Stimulated activated CD8-positive, alpha-beta memory T cell treated with anti-CD3 and anti-CD28 coated beads, Interleukin-15, amount 100 ng/mL, for 4 hours (primary cell): ENCODE measurements around the gene STK31.
"Not testable (repeated sequence)": the region's sequence is repeated elsewhere in the genome, so short reads cannot be mapped to it uniquely, and the experiment has no call there.

Source experiments
- DNase-seq, 2 donors: peaks; one replicate each; pipeline ENCODE4 v3.0.0-alpha.2; 2020; ENCODE audit warnings: low read depth in 2 of 2

The STK31 gene

DNA sequence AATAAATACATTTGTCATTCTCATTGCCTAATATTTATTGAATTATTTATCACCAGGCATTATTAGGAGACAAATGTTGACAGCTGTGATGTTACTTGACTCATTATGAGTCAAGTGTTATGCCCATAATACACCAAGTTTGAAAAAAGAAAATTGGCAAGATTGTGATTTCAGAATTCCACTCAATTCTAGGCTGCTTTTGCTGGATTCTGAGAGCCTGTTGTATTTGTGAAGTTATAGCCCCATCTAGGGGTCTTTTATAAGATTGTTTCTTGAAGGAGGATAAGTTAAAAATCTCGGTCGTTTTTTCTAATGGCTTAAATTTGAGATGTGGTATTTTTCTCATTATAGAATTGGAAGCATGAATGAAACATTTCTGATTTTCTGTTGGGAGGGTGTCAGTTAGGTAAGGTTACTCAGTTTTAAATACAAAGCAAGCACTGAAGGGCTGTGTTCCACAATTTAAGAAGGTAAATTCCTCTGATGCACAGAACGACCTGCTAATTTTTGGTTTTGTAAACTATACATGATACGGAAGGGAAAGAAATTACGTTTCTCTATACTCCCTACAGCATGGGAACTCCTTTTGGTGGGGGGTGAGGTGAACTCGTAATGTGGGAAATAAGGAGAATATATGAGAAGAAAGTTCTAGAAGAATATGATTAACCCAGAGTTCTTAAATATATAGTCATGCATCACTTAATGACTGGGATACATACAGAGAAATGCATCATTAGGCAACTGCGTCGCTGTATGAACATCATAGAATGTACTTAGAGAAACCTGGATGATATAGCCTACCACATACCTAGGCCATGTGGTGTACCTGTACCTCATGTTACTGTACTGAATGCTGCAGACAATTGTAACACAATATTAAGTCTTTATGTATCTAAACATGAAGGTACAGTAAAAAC, 2.6 kb downstream of the STK31 start:
- DNase-seq: no peak

- no peak for DNase-seq
Measured at GRCh38 chr7:23713285-23714149, 3.5 kb downstream of the STK31 start.

DNA sequence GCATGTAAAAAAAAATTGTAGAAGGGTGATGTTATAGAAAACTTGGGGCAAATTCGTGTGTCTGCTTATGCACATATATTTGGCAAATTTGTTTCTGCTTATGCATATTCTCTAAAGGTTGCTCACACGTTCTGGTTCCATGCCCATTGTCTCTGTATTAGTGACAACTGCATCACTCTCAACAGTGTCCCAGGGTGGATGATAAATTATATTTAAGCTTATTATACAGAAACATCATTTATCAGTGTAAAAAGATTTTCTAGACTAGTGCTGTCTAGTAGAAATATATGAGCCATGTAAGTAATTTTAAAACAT, 4.1 kb downstream of the STK31 start:
- DNase-seq: no peak

- DNase-seq: no peak
Measured at GRCh38 chr7:23714579-23714978, 4.6 kb downstream of the STK31 start.

DNA sequence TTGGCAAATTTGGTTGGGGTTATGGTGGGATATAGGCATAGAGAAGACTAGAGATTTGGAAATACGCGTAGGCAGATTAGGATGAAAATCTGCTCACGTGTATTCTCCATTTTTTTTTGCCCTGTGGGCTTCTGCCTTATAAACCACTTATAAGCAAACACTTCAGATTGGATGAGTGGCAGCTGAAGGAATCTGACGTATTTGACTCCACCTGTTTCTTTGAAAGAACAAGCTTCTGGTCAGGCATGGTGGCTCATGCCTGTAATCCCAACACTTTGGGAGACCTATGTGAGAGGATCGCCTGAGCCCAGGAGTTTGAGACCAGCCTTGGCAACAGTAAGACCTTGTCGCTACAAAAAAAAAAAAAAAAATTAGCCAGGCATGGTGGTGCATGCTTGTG, 5.1 kb downstream of the STK31 start:
- DNase-seq: no peak

DNA sequence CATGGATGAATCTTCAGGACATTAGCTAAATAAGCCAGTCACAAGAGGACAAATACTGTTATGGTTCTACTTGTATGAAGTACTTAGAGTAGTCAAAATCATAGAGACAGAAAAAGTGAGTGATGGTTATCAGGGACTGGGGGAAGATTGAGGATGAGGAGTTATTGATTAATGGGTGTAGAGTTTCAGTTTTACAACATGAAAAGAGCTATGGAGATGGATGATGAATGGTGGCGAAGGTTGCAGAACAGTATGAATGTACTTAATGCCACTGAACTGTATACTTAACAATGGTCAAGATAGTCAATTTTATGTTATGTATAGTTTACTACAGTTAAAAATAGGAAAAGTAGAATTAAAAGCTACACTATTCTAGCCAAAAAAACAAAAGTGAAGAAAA, 7.8 kb downstream of the STK31 start:
- DNase-seq: no peak

GRCh38 chr7:23721456-23721855, 11.4 kb downstream of the STK31 start:
- DNase-seq: no peak

DNA sequence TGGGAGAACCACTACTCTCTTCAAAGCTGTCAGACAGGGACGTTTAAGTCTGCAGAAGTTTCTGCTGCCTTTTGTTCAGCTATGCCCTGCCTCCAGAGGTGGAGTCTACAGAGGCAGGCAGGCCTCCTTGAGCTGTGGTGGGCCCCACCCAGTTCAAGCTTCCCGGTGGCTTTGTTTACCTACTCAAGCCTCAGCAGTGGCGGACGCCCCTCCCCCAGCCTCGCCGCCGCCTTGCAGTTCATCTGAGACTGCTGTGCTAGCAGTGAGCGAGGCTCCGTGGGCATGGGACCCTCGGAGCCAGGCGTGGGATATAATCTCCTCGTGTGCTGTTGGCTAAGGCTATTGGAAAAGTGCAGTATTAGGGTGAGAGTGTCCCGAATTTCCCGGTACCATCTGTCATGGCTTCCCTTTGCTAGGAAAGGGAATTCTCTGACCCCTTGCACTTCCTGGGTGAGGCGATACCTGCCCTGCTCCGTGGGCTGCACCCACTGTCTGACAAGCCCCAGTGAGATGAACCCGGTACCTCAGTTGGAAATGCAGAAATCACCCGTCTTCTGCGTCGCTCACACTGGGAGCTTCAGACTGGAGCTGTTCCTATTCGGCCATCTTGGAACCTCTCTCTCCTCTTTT, 12.7 kb downstream of the STK31 start:
- not testable (repeated sequence) for DNase-seq

DNA sequence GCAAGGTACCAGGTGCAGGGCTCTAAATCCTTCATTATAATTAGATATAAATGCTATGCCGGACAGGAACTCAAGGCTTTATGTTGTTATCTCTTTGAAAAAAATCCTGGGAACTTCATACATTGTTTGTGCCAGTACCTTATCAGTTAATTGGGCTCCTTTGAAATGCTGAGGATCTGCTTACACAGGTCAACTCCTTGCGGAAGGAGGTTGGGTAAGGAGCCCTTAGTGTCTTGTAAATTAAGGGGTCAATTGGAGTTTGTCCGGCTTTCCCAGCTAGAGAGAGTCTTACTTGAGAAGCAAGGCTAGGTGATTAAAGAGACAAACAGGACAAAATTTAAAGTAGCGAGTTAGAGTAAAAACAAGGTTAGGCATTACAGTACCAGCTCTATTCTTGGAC, 14.1 kb downstream of the STK31 start:
- not testable (repeated sequence) for DNase-seq

- no peak for DNase-seq
Measured at GRCh38 chr7:23742051-23742450, 32.0 kb downstream of the STK31 start.

DNA sequence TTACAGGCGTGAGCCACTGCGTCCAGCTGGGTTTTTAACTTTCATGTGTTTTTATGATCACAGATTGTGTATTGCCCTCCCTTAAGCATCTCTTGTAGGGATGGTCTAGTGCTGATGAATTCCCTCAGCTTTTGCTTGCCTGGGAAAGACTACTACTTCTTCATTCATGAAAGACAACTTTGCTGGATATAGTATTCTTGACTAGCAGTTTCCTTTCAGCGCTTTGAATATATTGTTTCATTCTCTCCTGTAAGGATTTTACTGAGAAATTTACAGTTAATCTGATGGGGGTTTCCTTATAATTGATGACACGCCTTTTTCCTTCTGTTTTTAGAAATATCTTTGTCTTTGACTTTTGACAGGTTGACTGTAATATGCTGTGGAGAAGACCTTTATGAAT, 33.2 kb downstream of the STK31 start:
- DNase-seq: no peak

- DNase-seq: no peak
Measured at GRCh38 chr7:23746629-23747028, 36.6 kb downstream of the STK31 start.

GRCh38 chr7:23751852-23752251, 41.8 kb downstream of the STK31 start:
- DNase-seq: no peak

- not testable (repeated sequence) for DNase-seq
Measured at GRCh38 chr7:23758839-23759238, 48.8 kb downstream of the STK31 start.

DNA sequence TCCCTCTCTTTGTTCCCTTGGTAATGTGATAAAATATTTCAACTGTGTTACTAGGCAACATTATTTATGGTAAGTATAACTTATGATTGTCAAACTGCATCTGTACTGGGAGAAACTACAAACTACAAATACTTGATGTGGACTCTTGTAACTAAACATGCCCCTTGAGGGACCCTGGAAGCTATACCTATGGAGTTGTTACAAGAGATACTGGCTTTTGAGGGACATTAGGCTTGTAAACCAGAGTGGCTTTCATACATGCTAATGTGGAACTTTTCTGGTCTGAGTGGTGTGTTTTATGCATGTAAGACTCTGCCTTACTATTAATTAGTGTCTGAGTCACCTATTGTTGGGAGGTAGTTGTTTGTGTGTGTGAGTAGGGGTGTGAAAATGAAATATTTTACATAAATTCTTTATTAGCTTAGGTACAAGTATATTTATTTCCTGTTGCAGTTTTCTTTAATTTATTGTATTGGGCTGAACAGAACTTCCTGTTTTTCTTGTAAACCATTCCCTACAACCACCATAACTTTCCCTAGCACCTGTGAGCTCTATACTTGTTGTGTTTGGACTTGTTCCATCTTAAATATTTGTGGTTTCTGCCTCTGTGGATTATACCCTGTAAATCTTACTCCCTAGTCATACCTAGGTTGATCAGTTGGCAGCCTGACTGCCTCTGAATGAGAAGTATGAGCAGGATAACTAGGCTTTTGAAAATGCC, 49.8 kb downstream of the STK31 start:
- no peak for DNase-seq

- no peak for DNase-seq
Measured at GRCh38 chr7:23765943-23766342, 55.9 kb downstream of the STK31 start.

- DNase-seq: no peak
Measured at GRCh38 chr7:23767514-23767913, 57.5 kb downstream of the STK31 start.

- no peak for DNase-seq
Measured at GRCh38 chr7:23768022-23768421, 58.0 kb downstream of the STK31 start.

- DNase-seq: not testable (repeated sequence)
Measured at GRCh38 chr7:23779185-23779800, 69.3 kb downstream of the STK31 start.

GRCh38 chr7:23783115-23783514, 73.1 kb downstream of the STK31 start:
- DNase-seq: no peak

GRCh38 chr7:23787272-23787671, 77.3 kb downstream of the STK31 start:
- no peak for DNase-seq
